Fibroblast of lung (primary cell): ENCODE data around the gene UBXN2A.

ENCODE experiments used
- CTCF ChIP-seq, 2 donors: IDR thresholded peaks in 1 of 2; conservative IDR thresholded peaks in 1 of 2; 1 replicate in 1 of 2; 2 replicates in 1 of 2; pipeline ENCODE4 v1.5.1; 2011 to 2012; ENCODE audit warnings: low read length in 2 of 2, control low read depth in 1 of 2, inconsistent platforms in 1 of 2, low read depth in 1 of 2, mild to moderate bottlenecking in 1 of 2
- EZH2 ChIP-seq: IDR thresholded peaks from 2 replicates; pipeline ENCODE4 v1.5.1; 2012; ENCODE audit warnings: low read length, control low read depth, mild to moderate bottlenecking; ENCODE audit errors: missing control alignments

- TF ChIP-seq CTCF (conservative IDR thresholded peaks at IDR 0.05 in 1 of 2, IDR thresholded peaks at IDR 0.05 in 1 of 2; ENCODE audit: low read depth in 1 of 2, low read length in 2 of 2) (no peak), EZH2 (no peak)
These were observed 36.6 kb downstream of the UBXN2A start for GRCh38 chr2:23976883-23977282.
